ENCODE data around the gene ATXN3L.

ATXN3L gene

GRCh38 chrX:13340182-13340791 lies 20.4 kb upstream of the ATXN3L start:
- TF ChIP-seq, protein P1, sequence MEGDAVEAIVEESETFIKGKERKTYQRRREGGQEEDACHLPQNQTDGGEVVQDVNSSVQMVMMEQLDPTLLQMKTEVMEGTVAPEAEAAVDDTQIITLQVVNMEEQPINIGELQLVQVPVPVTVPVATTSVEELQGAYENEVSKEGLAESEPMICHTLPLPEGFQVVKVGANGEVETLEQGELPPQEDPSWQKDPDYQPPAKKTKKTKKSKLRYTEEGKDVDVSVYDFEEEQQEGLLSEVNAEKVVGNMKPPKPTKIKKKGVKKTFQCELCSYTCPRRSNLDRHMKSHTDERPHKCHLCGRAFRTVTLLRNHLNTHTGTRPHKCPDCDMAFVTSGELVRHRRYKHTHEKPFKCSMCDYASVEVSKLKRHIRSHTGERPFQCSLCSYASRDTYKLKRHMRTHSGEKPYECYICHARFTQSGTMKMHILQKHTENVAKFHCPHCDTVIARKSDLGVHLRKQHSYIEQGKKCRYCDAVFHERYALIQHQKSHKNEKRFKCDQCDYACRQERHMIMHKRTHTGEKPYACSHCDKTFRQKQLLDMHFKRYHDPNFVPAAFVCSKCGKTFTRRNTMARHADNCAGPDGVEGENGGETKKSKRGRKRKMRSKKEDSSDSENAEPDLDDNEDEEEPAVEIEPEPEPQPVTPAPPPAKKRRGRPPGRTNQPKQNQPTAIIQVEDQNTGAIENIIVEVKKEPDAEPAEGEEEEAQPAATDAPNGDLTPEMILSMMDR (IDR thresholded peaks at IDR 0.05; ENCODE audit: borderline replicate concordance, control extremely low read depth, extremely low read depth, insufficient read depth, missing control alignments): no peak
- DNase-seq (ENCODE audit: low spot score): no peak
- in situ Hi-C loops (cut with MboI; ENCODE audit: low sequenced_read_pairs, unreplicated experiment): no loop called here

DNA sequence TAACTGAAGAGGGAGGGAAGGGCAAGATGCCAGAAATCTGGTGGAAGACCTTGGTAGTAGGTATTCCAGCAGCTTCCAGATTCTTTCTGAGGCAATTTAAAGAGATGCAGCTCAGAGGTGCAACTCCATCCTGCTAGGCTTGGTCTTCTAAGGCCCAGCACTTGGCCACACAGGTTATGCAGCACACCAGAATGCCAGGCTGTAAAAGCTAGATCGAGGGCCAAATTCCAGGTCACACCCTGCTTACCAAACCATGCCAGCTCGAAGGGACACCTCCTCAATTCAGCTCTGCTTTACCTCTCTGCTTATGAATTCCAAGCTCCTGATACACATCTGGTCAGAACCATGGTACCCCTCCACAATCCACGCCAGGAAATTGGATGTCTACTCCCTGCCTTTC lies 19.8 kb upstream of the ATXN3L start:
- no peak for DNase-seq (ENCODE audit: low spot score)
- in situ Hi-C loops (cut with MboI; ENCODE audit: low sequenced_read_pairs, unreplicated experiment): no loop called here
- TF ChIP-seq, protein P1 (IDR thresholded peaks at IDR 0.05; ENCODE audit: borderline replicate concordance, control extremely low read depth, extremely low read depth, insufficient read depth, missing control alignments): no peak

- in situ Hi-C loops (cut with MboI; ENCODE audit: low sequenced_read_pairs, unreplicated experiment): no loop called here
- no peak for DNase-seq (ENCODE audit: low spot score)
- TF ChIP-seq, protein P1 (IDR thresholded peaks at IDR 0.05; ENCODE audit: borderline replicate concordance, control extremely low read depth, extremely low read depth, insufficient read depth, missing control alignments): no peak
Measured at GRCh38 chrX:13338996-13339515, 19.2 kb upstream of the ATXN3L start.

DNA sequence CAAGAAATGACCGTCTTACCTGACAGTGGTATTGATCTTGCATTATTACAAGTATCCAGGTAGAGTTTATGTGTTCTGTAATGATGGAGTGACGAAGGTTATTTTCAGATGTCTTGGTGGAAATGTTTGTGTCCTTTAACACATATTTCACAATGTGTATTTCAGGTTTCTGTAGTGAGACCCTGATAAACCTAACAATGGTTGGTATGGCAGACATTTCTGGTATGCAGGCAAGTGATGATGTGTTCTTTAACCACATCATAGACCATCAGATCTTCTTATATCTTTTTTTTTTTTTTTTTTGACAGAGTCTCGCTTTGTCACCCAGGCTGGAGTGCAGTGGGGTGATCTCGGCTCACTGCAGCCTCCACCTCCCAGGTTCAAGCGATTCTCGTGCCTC lies 14.6 kb upstream of the ATXN3L start:
- in situ Hi-C loops (cut with MboI; ENCODE audit: low sequenced_read_pairs, unreplicated experiment): no loop called here
- DNase-seq (ENCODE audit: low spot score): no peak
- TF ChIP-seq, protein P1 (IDR thresholded peaks at IDR 0.05; ENCODE audit: borderline replicate concordance, control extremely low read depth, extremely low read depth, insufficient read depth, missing control alignments): no peak

DNA sequence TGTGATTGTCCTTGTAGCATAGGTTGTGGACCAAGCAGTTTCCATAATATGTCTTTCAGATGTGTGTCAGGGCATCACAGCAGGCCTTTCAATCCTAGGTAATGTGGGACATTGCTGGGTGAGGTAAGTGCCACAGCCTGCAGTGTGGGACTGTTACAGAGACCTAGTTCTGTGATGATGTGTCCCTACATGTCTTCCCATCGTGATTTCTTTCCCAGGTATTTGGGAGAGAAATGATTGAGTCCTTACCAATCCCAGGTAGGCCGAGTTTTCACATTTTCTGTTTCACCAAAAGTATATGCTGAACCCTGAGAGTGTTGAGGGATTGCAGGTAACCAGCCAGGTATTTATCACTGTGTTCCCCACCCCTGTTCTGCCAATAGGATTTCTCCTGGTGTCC lies 10.6 kb upstream of the ATXN3L start:
- in situ Hi-C loops (cut with MboI; ENCODE audit: low sequenced_read_pairs, unreplicated experiment): no loop called here
- TF ChIP-seq, protein P1 (IDR thresholded peaks at IDR 0.05; ENCODE audit: borderline replicate concordance, control extremely low read depth, extremely low read depth, insufficient read depth, missing control alignments): no peak
- DNase-seq (ENCODE audit: low spot score): no peak

DNA sequence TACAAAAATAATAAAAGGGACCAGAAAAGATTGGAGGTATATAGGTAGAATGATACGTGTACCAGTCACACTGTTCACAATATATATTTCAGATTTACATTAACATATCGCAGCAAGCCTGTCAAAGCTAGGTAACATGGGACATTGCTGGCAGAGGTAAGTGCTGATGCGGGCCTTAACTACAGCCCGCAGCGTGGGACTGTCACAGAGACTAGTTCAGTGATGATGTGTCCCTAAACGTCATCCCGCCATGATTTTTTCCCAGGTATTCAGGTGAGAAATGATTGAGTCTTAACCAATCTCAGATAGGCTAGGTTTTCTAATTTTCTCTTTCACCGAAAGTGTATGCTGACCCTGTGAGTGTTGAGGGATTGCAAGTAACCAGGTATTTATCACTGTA lies 7.8 kb upstream of the ATXN3L start:
- in situ Hi-C loops (cut with MboI; ENCODE audit: low sequenced_read_pairs, unreplicated experiment): no loop called here
- DNase-seq (ENCODE audit: low spot score): no peak

More for the DNA sequence above, 7.8 kb upstream of the ATXN3L start:
- TF ChIP-seq, protein P1 (IDR thresholded peaks at IDR 0.05; ENCODE audit: borderline replicate concordance, control extremely low read depth, extremely low read depth, insufficient read depth, missing control alignments): no peak
